ENCODE results near the gene KRTAP5-1.

DNA sequence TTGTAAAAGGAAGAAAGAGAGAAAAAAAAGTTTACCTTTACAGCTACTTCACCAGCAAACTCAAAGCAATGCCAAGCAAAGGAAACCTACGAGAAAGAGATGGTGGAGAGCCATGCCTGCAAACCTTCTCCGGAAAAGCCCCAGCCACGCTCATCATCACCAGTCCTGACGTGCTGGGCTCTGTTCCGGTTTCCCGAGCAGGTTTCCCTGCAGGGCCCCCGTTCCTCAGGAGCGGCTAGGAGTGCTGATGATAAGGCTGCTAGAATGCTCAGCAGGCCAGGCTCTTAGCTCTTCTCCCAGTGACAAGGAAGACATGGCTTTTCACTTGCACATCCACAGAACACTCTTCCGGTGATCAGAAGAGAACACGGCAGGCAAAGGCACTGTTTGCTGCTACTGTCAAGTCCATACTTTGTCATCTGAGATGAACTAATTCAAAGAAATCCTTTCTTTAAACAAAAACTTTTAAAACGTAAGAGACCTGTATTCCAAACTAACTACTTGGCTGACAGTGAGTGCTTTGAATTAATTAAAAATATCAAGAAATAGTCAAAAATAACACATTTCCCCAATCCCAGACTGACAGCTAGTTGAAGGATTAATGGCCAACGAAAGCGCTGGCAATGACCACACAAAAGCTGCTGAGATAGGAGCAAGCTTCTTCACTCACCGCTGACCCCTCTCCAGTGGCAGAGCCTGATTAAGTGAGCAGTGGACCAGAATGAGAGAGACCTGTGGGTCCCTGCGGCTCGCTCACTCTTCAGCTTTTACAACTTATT, 48.8 kb downstream of the KRTAP5-1 start:
- TF ChIP-seq, protein P1, sequence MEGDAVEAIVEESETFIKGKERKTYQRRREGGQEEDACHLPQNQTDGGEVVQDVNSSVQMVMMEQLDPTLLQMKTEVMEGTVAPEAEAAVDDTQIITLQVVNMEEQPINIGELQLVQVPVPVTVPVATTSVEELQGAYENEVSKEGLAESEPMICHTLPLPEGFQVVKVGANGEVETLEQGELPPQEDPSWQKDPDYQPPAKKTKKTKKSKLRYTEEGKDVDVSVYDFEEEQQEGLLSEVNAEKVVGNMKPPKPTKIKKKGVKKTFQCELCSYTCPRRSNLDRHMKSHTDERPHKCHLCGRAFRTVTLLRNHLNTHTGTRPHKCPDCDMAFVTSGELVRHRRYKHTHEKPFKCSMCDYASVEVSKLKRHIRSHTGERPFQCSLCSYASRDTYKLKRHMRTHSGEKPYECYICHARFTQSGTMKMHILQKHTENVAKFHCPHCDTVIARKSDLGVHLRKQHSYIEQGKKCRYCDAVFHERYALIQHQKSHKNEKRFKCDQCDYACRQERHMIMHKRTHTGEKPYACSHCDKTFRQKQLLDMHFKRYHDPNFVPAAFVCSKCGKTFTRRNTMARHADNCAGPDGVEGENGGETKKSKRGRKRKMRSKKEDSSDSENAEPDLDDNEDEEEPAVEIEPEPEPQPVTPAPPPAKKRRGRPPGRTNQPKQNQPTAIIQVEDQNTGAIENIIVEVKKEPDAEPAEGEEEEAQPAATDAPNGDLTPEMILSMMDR (IDR thresholded peaks at IDR 0.05): no peak
- TF ChIP-seq ZC3H11A (IDR thresholded peaks at IDR 0.05) (no peak), POLR2A (IDR thresholded peaks at IDR 0.05; ENCODE audit: low read length) (no peak), TP53 (CRISPR knock-in tag; IDR thresholded peaks at IDR 0.05) (no peak), RAD21 (conservative IDR thresholded peaks at IDR 0.05 in 1 of 2, IDR thresholded peaks at IDR 0.05 in 1 of 2) (no peak), CBX2 (IDR thresholded peaks at IDR 0.05; ENCODE audit: borderline replicate concordance, low read depth) (no peak), KDM5A (IDR thresholded peaks at IDR 0.05) (no peak), POLR2AphosphoS2 (conservative IDR thresholded peaks at IDR 0.05; ENCODE audit: low read length) (no peak), CHD4 (IDR thresholded peaks at IDR 0.05; ENCODE audit: borderline replicate concordance) (no peak), ESRRA (IDR thresholded peaks at IDR 0.05; ENCODE audit: borderline replicate concordance, low read length) (no peak)
- TF ChIP-seq, protein P2, sequence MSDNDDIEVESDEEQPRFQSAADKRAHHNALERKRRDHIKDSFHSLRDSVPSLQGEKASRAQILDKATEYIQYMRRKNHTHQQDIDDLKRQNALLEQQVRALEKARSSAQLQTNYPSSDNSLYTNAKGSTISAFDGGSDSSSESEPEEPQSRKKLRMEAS (IDR thresholded peaks at IDR 0.05): no peak
- TF ChIP-seq, protein P3, sequence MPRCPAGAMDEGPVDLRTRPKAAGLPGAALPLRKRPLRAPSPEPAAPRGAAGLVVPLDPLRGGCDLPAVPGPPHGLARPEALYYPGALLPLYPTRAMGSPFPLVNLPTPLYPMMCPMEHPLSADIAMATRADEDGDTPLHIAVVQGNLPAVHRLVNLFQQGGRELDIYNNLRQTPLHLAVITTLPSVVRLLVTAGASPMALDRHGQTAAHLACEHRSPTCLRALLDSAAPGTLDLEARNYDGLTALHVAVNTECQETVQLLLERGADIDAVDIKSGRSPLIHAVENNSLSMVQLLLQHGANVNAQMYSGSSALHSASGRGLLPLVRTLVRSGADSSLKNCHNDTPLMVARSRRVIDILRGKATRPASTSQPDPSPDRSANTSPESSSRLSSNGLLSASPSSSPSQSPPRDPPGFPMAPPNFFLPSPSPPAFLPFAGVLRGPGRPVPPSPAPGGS (IDR thresholded peaks at IDR 0.05): no peak
- TF ChIP-seq, protein P4, sequence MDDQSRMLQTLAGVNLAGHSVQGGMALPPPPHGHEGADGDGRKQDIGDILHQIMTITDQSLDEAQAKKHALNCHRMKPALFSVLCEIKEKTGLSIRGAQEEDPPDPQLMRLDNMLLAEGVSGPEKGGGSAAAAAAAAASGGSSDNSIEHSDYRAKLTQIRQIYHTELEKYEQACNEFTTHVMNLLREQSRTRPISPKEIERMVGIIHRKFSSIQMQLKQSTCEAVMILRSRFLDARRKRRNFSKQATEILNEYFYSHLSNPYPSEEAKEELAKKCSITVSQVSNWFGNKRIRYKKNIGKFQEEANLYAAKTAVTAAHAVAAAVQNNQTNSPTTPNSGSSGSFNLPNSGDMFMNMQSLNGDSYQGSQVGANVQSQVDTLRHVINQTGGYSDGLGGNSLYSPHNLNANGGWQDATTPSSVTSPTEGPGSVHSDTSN (IDR thresholded peaks at IDR 0.05): no peak

Measured in A549 (cell line).